Mesodermal cell (in vitro differentiated cells): ENCODE data around the gene BRINP2.

Experiments used
- H3K27ac ChIP-seq: 2 replicates; pipeline ENCODE4 v1.7.0; 2013; ENCODE audit warnings: mild to moderate bottlenecking, low read depth, low read length, moderate library complexity; ENCODE audit not compliant: severe bottlenecking
- H3K36me3 ChIP-seq: 2 replicates; pipeline ENCODE4 v1.7.1; 2013; ENCODE audit warnings: mild to moderate bottlenecking, low read length, moderate library complexity; ENCODE audit not compliant: control insufficient read depth, insufficient read depth
- H3K4me1 ChIP-seq: one replicate; pipeline ENCODE4 v1.7.1; 2013; ENCODE audit warnings: mild to moderate bottlenecking, low read length; ENCODE audit not compliant: insufficient read depth, control insufficient read depth, poor library complexity, severe bottlenecking
- H3K4me3 ChIP-seq: 2 replicates; pipeline ENCODE4 v1.7.0; 2013; ENCODE audit warnings: low read length, control low read depth, mild to moderate bottlenecking; ENCODE audit not compliant: insufficient read depth, poor library complexity, severe bottlenecking; ENCODE audit errors: extremely low read depth
- H3K9me3 ChIP-seq: 2 replicates; pipeline ENCODE4 v1.7.1; 2013; ENCODE audit warnings: mild to moderate bottlenecking, low read length, moderate library complexity; ENCODE audit not compliant: control insufficient read depth
- WGBS, 2 experiments: methylation state at CpG; one replicate each; pipeline ENCODE4 v1.1.5; 2013; ENCODE audit warnings: missing lambda C conversion rate in 2 of 2; ENCODE audit not compliant: insufficient coverage in 2 of 2; 5-methylcytosine and 5-hydroxymethylcytosine counted together

Gene BRINP2

DNA sequence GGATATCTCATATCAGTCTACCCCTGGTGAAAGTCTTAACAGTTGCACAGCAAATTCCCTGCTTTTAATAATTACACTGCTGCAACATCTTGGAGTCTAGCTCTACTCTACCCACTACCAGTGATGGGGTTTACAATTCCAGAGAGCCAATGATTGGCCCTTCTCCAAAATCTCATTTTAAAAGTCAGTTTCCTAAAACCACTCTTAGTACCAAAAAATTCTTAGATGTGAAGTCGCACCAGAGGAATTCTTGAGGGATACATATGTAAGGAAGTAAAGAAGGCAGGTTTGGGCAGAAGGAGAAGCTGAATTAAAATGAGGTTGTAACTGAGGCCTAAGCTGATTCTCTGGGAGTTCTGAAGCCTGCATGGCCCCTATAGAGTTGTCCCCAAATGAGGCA, 129.7 kb downstream of the BRINP2 start:
- no peaks in the 10 kb centered on the region for H3K9me3 ChIP-seq
- 60% methylated on average over 1 of the region's 1 CpG; no CpG with 5 or more reads in 1 of the 2 experiments for WGBS, 2 experiments
- no peak overlapping the region for H3K27ac ChIP-seq
- no peaks in the 10 kb centered on the region for H3K36me3 ChIP-seq
- H3K4me1 ChIP-seq, result peaks cover 8% of the 10 kb centered on the region
- H3K4me3 ChIP-seq, result no peak overlapping the region

DNA sequence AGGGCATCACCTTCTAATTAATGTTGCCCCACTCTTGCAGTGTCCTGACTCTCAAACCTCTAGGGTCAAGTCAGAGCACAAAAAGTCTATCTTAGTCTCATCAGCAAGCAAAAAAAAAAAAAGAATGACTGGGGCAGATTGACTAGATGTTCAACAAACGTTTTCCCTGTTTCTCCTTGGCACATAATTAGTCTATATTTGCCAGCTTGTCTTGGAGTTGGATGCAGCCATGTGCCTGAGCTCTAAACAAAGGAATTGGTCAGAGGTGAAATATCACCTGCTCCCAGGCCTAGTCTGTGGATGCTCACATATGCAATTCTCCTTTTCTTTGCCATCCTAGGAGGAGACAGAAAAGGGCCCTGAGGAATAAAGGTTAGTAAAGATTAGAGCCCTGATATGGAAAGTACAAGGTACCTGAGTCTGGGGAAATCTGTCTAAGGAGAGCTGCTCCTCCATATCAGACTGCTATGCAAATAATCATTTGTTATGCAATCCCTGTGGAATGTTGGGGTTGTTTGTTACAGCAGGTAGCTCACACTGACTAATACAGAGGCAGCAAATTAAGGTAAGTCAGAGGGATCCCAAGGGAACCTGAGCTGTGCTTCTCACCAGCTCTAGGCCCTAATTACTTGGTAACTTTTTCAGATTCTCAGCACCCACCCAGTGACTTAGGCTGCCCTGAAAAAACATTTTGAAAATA, 130.8 kb downstream of the BRINP2 start:
- Histone ChIP-seq H3K27ac (no peak overlapping the region), H3K9me3 (no peaks in the 10 kb centered on the region), H3K36me3 (no peaks in the 10 kb centered on the region), H3K4me3 (no peak overlapping the region), H3K4me1 (peaks cover 15% of the 10 kb centered on the region)
- WGBS, 2 experiments, result 50 to 83% methylated on average over 1 of the region's 1 CpG

DNA sequence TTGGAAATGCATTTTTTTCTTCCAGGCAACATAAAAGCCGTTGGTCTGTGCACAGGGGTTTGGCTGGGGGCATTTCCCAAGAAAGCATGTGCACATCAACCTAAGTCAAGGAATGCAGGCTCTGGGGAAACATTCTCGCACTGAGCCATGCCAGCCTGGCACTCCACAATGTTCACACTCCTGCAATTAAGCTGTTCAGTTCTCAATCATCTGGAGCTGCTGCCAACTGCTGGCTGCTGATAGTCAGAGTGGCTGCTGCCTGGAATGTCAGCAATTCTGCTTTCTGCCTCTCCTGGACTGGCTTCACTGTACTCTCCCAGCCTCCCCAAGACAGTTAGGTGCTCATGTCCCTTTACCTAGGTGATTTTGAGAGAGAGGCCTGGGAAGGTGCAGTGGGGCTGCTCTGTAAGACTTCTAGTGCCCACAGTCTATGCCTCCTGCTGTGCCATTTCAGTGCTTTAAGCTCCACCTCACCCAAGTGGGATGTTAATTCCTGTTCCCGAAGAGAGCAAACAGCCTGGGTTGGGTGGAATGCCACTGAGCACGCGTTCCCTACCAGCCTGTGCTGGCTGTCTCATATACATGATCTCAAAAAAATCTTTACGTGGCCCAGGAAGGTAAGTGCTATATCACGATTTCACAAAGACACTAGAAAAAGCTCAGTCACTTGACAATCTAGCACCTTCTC, 131.7 kb downstream of the BRINP2 start:
- Histone ChIP-seq H3K36me3 (no peaks in the 10 kb centered on the region), H3K4me1 (peaks cover 18% of the 10 kb centered on the region), H3K4me3 (no peak overlapping the region), H3K27ac (no peak overlapping the region), H3K9me3 (no peaks in the 10 kb centered on the region)
- 89 to 94% methylated on average over 5 to 7 of the region's 7 CpGs for WGBS, 2 experiments

DNA sequence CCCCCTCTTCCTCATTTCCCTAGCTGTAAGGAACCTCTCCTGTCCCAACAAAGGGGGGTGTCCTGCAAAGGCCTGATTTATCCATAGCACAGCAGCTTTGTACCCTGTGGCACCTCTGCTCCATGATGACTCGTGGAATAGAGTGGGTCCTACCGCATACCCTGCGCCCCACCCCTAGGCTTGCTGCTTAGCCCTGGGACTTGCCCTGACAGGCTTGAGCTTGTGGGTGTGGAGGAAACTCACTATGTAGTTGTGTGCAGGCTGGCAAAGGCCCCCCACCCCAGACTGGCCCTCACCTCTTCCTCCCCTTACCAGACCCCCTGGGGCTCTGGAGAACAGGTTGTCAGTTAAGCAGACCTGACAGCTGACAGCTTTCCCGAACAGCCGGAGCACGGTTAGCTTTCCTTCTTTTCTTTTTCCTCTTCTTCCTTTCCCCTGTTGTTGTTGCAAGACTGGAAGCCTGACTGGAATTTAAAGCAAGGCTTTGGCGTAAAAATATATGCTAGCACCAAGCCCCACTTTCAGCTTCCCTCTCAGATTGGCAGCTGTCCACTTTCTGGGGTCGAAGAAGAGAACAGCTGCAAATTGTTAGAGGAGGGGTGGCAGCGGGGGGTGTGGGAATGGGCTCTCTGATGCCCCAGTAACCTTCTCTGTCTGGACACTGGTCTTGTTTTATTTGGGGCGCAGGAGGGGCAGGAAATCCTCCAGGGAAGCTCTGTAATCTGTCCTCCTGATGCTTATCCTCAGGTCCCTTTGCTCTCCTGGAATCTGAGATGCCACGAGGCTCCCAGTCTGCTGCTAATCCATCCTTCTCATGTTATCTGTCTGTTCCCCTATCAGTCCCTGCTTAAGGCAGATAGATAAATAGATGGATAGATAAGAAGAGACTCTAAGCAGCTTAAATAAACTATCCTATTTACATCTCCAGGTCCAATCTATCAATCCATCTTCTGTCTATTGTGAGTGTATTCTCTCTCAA, 134.6 kb downstream of the BRINP2 start:
- Histone ChIP-seq H3K36me3 (no peaks in the 10 kb centered on the region), H3K9me3 (no peaks in the 10 kb centered on the region), H3K27ac (no peak overlapping the region), H3K4me3 (no peak overlapping the region), H3K4me1 (peaks cover 18% of the 10 kb centered on the region)
- WGBS, 2 experiments, result 51 to 68% methylated on average over 5 to 8 of the region's 11 CpGs

DNA sequence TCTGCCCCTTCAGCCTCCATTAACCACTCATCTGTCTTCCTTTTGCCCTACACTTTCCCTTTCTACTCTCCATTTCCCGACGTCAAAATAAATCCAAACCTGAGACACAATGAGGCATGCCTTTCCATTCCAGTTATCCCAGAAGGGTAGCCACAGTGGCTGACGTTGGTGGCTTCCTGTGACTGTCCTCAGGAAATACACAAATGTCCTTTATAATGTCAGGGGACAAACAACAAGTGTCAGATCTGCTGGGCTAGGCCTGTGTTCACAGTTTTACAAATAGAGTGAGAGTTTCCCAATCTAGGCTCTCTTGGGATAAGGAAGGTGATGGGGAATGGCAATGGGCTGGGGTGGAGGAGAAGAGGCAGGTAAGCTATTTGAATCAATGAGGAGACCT, 135.3 kb downstream of the BRINP2 start:
- no peaks in the 10 kb centered on the region for H3K9me3 ChIP-seq
- peaks cover 18% of the 10 kb centered on the region for H3K4me1 ChIP-seq
- H3K36me3 ChIP-seq, result no peaks in the 10 kb centered on the region
- no peak overlapping the region for H3K27ac ChIP-seq
- WGBS, 2 experiments, result 82% methylated on average over 2 to 3 of the region's 3 CpGs
- no peak overlapping the region for H3K4me3 ChIP-seq

DNA sequence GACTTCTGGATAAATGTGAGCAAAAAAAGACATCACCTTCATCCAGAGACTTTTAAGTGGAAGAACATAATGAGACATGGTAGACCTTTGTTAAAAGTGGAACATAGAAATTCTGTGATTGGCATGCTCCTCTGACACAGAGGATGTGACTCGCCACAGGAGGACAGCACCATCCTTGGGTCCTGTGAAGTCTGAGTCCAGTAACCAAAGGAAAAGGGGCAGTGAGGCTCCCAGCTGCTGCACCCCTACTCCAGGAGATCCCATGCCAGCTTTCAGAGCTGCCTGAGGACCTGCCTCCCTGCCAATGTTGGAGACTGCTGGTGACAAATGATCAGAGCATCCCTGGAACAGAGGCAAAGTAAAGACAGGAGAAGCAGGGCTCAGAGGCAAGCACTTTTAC, 136.2 kb downstream of the BRINP2 start:
- H3K4me3 ChIP-seq, result no peak overlapping the region
- WGBS, 2 experiments, result 88 to 100% methylated on average over 1 of the region's 1 CpG

DNA sequence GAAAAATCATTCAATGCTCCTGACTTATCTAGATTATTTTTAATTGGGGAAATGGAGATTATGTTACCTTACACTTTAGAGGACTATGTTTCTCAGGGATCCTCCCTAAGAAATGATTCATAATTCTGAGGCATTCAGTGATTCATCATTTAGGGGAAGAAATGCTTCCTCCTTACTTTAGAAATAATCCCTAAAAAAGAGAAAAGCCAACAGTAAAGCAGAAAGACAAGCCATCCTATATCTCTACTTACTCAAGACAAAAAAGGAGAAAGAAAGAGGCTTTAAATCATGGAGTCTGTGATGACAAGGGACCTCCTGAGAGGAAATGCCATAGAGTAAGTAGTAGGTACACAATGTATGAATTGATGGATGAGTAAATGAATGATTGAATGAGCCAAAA, 137.0 kb downstream of the BRINP2 start:
- Histone ChIP-seq H3K9me3 (no peaks in the 10 kb centered on the region), H3K4me1 (peaks cover 18% of the 10 kb centered on the region), H3K4me3 (no peak overlapping the region), H3K27ac (no peak overlapping the region), H3K36me3 (no peaks in the 10 kb centered on the region)

More for the DNA sequence above, 136.2 kb downstream of the BRINP2 start:
- Histone ChIP-seq H3K4me1 (peaks cover 18% of the 10 kb centered on the region), H3K27ac (no peak overlapping the region), H3K36me3 (no peaks in the 10 kb centered on the region), H3K9me3 (no peaks in the 10 kb centered on the region)

DNA sequence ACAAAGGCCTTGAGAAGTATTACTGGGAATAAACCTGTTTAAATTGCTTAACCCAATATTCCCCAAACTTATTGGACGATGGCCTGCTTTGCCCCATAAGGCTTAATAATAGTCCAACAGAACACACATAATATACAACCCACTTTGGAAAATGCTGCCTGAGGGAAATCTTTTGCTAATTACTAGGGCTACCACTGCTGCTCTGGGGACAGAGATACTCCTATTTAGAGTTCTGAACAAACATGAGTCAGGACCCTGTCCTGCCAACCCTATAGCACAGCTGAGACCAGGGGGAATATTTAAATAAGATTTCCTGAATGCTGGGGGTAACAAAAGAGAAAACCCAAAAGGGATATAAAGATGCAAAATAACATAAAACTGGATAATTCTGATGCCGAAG, 139.1 kb downstream of the BRINP2 start:
- 100% methylated on average over 1 of the region's 2 CpGs for WGBS, 2 experiments
- Histone ChIP-seq H3K27ac (no peak overlapping the region), H3K36me3 (no peaks in the 10 kb centered on the region), H3K9me3 (no peaks in the 10 kb centered on the region), H3K4me1 (peaks cover 16% of the 10 kb centered on the region), H3K4me3 (no peak overlapping the region)

DNA sequence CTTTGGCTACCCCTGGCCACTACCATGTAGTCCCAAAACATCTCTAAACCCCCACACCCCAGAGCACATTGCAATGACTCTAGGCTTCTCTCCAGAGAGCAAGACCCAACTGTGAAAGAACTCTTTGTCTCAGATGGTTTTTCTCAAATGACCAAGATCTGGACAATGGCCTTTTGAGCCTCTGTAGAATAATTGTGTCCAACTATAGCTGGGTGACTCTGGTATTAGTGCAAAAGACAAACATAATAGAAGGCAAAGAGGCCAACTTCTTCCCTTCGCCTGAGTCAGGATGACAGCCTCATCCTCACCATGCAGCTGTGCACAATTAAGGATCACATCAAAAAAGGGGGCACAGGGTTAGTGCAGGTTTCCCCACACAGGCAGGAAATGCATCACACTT, 139.6 kb downstream of the BRINP2 start:
- H3K4me3 ChIP-seq, result no peak overlapping the region
- H3K36me3 ChIP-seq, result no peaks in the 10 kb centered on the region
- peaks cover 12% of the 10 kb centered on the region for H3K4me1 ChIP-seq
- no peak overlapping the region for H3K27ac ChIP-seq
- no peaks in the 10 kb centered on the region for H3K9me3 ChIP-seq
- WGBS, 2 experiments, result 80 to 100% methylated on average over 1 of the region's 1 CpG

DNA sequence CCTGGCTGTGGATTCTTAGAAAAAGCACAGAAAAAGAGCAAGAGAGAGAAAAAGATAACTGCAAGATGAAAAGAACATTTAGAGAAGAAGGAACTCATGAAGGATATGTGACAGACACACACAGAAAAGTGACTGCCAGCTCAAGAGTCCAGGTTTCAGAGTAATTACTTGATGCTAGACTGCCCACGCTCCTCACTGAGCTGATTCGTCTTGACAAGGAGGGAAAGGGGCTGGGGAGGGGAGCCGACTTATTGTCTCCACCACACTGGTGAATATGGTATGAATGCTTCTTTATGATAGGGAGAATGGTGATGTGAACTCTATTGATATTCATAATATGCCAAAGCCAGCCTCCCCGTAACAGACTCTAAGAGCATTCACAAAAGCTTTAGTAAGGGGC, 140.4 kb downstream of the BRINP2 start:
- H3K9me3 ChIP-seq, result no peaks in the 10 kb centered on the region
- peaks cover 7% of the 10 kb centered on the region for H3K4me1 ChIP-seq
- 0 to 59% methylated on average over 1 to 4 of the region's 4 CpGs for WGBS, 2 experiments
- no peaks in the 10 kb centered on the region for H3K36me3 ChIP-seq
- H3K27ac ChIP-seq, result no peak overlapping the region
- H3K4me3 ChIP-seq, result no peak overlapping the region
